H9 (cell line): ENCODE measurements around the gene FATE1. TPM values are rescaled to one million over a fixed set of nuclear protein-coding genes. Genes with fewer than 3 reads are reported as not detected.

Experiments
- DNase-seq: peaks from one replicate; pipeline ENCODE4 v3.0.0-alpha.2; 2017
- H2AFZ ChIP-seq: one replicate; pipeline ENCODE4 v1.6.1; 2013; ENCODE audit warnings: mild to moderate bottlenecking, low read length, control low read depth, moderate library complexity
- H2AK5ac ChIP-seq: 2 replicates; pipeline ENCODE4 v1.6.1; 2013; ENCODE audit warnings: low read length, control low read depth, mixed read lengths; ENCODE audit not compliant: insufficient read length
- H2BK120ac ChIP-seq: one replicate; pipeline ENCODE4 v1.6.1; 2013; ENCODE audit warnings: low read depth, mild to moderate bottlenecking, low read length, control low read depth, inconsistent platforms; ENCODE audit not compliant: poor library complexity, severe bottlenecking
- H2BK12ac ChIP-seq: 2 replicates; pipeline ENCODE4 v1.6.1; 2013; ENCODE audit warnings: low read length, control low read depth, mixed read lengths, low read depth; ENCODE audit not compliant: insufficient read length
- H2BK15ac ChIP-seq: 2 replicates; pipeline ENCODE4 v1.6.1; 2013; ENCODE audit warnings: low read depth, low read length, control low read depth
- H2BK20ac ChIP-seq: one replicate; pipeline ENCODE4 v1.6.1; 2013; ENCODE audit warnings: low read depth, mild to moderate bottlenecking, low read length, control low read depth, inconsistent platforms; ENCODE audit not compliant: poor library complexity, severe bottlenecking
- H2BK5ac ChIP-seq: 2 replicates; pipeline ENCODE4 v1.6.1; 2013; ENCODE audit warnings: low read length, control low read depth, mixed read lengths; ENCODE audit not compliant: insufficient read length
- H3K14ac ChIP-seq: 2 replicates; pipeline ENCODE4 v1.6.1; 2013; ENCODE audit warnings: low read length, control low read depth; ENCODE audit not compliant: insufficient read depth
- H3K18ac ChIP-seq: 2 replicates; pipeline ENCODE4 v1.6.1; 2013; ENCODE audit warnings: low read depth, mild to moderate bottlenecking, mixed read lengths, low read length, control low read depth; ENCODE audit not compliant: insufficient read length
- H3K23ac ChIP-seq: 2 replicates; pipeline ENCODE4 v1.6.1; 2013; ENCODE audit warnings: low read length, control low read depth, mixed read lengths, low read depth; ENCODE audit not compliant: insufficient read length
- H3K23me2 ChIP-seq: 2 replicates; pipeline ENCODE4 v1.6.1; 2013; ENCODE audit warnings: low read depth, mild to moderate bottlenecking, mixed read lengths, low read length, control low read depth; ENCODE audit not compliant: insufficient read length, poor library complexity, severe bottlenecking
- H3K27ac ChIP-seq: 2 replicates; pipeline ENCODE4 v1.5.1; 2013; ENCODE audit warnings: low read length, control low read depth, mixed read lengths, low read depth; ENCODE audit not compliant: insufficient read length
- H3K27me3 ChIP-seq: 2 replicates; pipeline ENCODE4 v1.6.1; 2013; ENCODE audit warnings: low read length, control low read depth, inconsistent platforms; ENCODE audit not compliant: insufficient read depth
- H3K4ac ChIP-seq: 2 replicates; pipeline ENCODE4 v1.6.1; 2013; ENCODE audit warnings: low read depth, mild to moderate bottlenecking, control low read depth, inconsistent platforms, low read length, moderate library complexity
- H3K4me1 ChIP-seq: 2 replicates; pipeline ENCODE4 v1.6.1; 2013; ENCODE audit warnings: low read length, control low read depth, inconsistent platforms; ENCODE audit not compliant: insufficient read depth
- H3K4me2 ChIP-seq: 2 replicates; pipeline ENCODE4 v1.6.1; 2013; ENCODE audit warnings: low read length, control low read depth, mixed read lengths; ENCODE audit not compliant: insufficient read length, insufficient read depth
- H3K56ac ChIP-seq: 2 replicates; pipeline ENCODE4 v1.6.1; 2013; ENCODE audit warnings: low read depth, mild to moderate bottlenecking, mixed read lengths, low read length, control low read depth; ENCODE audit not compliant: insufficient read length
- H3K79me1 ChIP-seq: 2 replicates; pipeline ENCODE4 v1.6.1; 2013; ENCODE audit warnings: low read depth, mild to moderate bottlenecking, moderate library complexity, low read length, control low read depth, inconsistent platforms; ENCODE audit not compliant: insufficient read depth, poor library complexity, severe bottlenecking
- H3K79me2 ChIP-seq: 2 replicates; pipeline ENCODE4 v1.6.1; 2013; ENCODE audit warnings: low read length, control low read depth, inconsistent platforms; ENCODE audit not compliant: insufficient read depth
- H3K9ac ChIP-seq: 2 replicates; pipeline ENCODE4 v1.6.1; 2013; ENCODE audit warnings: low read length, control low read depth, mixed read lengths; ENCODE audit not compliant: insufficient read length; ENCODE audit errors: extremely low read depth
- H3K9me3 ChIP-seq: one replicate; pipeline ENCODE4 v1.6.1; 2013; ENCODE audit warnings: low read depth, low read length, inconsistent platforms; ENCODE audit not compliant: control insufficient read depth
- H3T11ph ChIP-seq: one replicate; pipeline ENCODE4 v1.6.1; 2013; ENCODE audit warnings: mild to moderate bottlenecking, low read length, control low read depth, inconsistent platforms
- H4K20me1 ChIP-seq: one replicate; pipeline ENCODE4 v1.6.1; 2013; ENCODE audit not compliant: control insufficient read depth, insufficient read length, insufficient read depth
- H4K5ac ChIP-seq: 2 replicates; pipeline ENCODE4 v1.6.1; 2013; ENCODE audit warnings: low read depth, mild to moderate bottlenecking, mixed read lengths, low read length, control low read depth; ENCODE audit not compliant: insufficient read length
- H4K8ac ChIP-seq: replicated peaks from 2 replicates; pipeline ENCODE4 v1.6.1; 2013; ENCODE audit warnings: low read length, control low read depth, mixed read lengths, low read depth; ENCODE audit not compliant: insufficient read length
- H4K91ac ChIP-seq: 2 replicates; pipeline ENCODE4 v1.6.1; 2013; ENCODE audit warnings: low read depth, mild to moderate bottlenecking, moderate library complexity, mixed read lengths, low read length, control low read depth; ENCODE audit not compliant: insufficient read length
- H3K27ac Mint-ChIP-seq, 3 experiments: 2 replicates in 2 of 3; 3 replicates in 1 of 3; pipeline ENCODE4 v1.8.0; 2020 to 2021; ENCODE audit warnings: mixed read lengths in 3 of 3, mild to moderate bottlenecking in 1 of 3, moderate library complexity in 1 of 3
- H3K27me3 Mint-ChIP-seq: 2 replicates; pipeline ENCODE4 v1.8.0; 2021; ENCODE audit warnings: low read depth, mild to moderate bottlenecking, moderate library complexity, mixed read lengths
- H3K36me3 Mint-ChIP-seq, 3 experiments: 2 replicates in 2 of 3; 3 replicates in 1 of 3; pipeline ENCODE4 v1.8.0; 2020 to 2021; ENCODE audit warnings: low read depth in 3 of 3, mixed read lengths in 3 of 3; ENCODE audit not compliant: insufficient read depth in 1 of 3
- H3K4me1 Mint-ChIP-seq, 2 experiments: 2 replicates each; pipeline ENCODE4 v1.8.0; 2020; ENCODE audit warnings: mixed read lengths in 2 of 2
- H3K4me3 Mint-ChIP-seq, 2 experiments: 2 replicates in 1 of 2; 3 replicates in 1 of 2; pipeline ENCODE4 v1.8.0; 2020 to 2021; ENCODE audit warnings: mild to moderate bottlenecking in 2 of 2, mixed read lengths in 2 of 2, moderate library complexity in 1 of 2
- H3K9me3 Mint-ChIP-seq, 2 experiments: 2 replicates in 1 of 2; 3 replicates in 1 of 2; pipeline ENCODE4 v1.8.0; 2020; ENCODE audit warnings: mild to moderate bottlenecking in 2 of 2, mixed read lengths in 2 of 2, moderate library complexity in 1 of 2
- WGBS: extraction: QIAGEN DNeasy Blood & Tissue Kit; methylation state at CpG from one replicate; pipeline ENCODE4 v1.1.7; 2013; ENCODE audit warnings: missing lambda C conversion rate, low lambda C conversion rate, mixed read lengths; ENCODE audit not compliant: insufficient read length; ENCODE audit errors: extremely low coverage; 5-methylcytosine and 5-hydroxymethylcytosine counted together
- total RNA-seq: library from RNA; stranded (reverse); gene quantifications from 2 replicates; pipeline ENCODE4 v1.2.1, GENCODE V29; 2021
- TF ChIP-seq, protein P1 (sequence below): fragments of 200-600 bp; sonication (generic); conservative IDR thresholded peaks from 3 replicates; pipeline ENCODE4 v1.8.0; 2021; ENCODE audit warnings: antibody characterized with exemption, mild to moderate bottlenecking

Gene FATE1
- total RNA-seq, 1 experiment from 2014 or later, result not detected

DNA sequence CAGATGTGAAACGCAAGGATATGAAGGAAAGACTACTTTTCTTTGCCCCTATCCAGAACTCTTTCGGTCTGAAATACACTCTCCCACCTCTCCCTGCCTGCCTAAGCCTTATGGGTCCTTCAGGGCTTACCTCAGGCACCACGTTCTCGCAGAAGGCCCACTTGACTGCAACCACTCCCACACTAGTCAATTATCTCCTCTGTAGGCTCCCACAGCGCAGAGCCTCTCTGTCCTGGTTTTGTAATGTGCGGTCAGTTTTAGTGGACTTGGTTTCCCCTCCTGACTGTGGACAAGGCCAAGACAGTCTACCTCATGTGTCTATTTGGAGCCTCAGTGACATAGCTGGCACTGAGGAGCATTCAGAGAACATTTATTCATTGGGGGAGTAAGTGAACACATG lies 29.8 kb downstream of the FATE1 start:
- Histone ChIP-seq H3K23me2 (peaks cover 2% of the 10 kb centered on the region), H4K91ac (no peak overlapping the region), H2BK12ac (no peak overlapping the region), H2AFZ (no peak overlapping the region), H2BK20ac (no peak overlapping the region), H4K20me1 (no peaks in the 10 kb centered on the region), H3K14ac (no peak overlapping the region), H3K4ac (no peak overlapping the region), H3K56ac (no peak overlapping the region), H3K27me3 (no peaks in the 10 kb centered on the region; the same call in 1 of the 2 replicates), H3K4me1 (no peaks in the 10 kb centered on the region), H3T11ph (no peak overlapping the region), H3K4me2 (no peak overlapping the region), H3K79me2 (no peaks in the 10 kb centered on the region), H4K8ac (no peak overlapping the region), H3K9me3 (peaks cover 62% of the 10 kb centered on the region), H3K79me1 (no peaks in the 10 kb centered on the region), H2BK120ac (no peak overlapping the region), H3K18ac (no peak overlapping the region), H3K27ac (no peak overlapping the region), H4K5ac (no peak overlapping the region), H3K23ac (no peak overlapping the region), H2BK5ac (no peak overlapping the region), H3K9ac (no peak overlapping the region), H2AK5ac (no peak overlapping the region), H2BK15ac (no peak overlapping the region)
- peaks cover 0 to 6% (median 4%) of the 10 kb centered on the region in 3 experiments; a peak in 2 of 7 replicates for H3K36me3 Mint-ChIP-seq
- no peak overlapping the region for H3K27ac Mint-ChIP-seq
- no CpG with 5 or more reads among the region's 6 CpGs for WGBS
- no peak overlapping the region for H3K4me3 Mint-ChIP-seq
- TF ChIP-seq, protein P1, sequence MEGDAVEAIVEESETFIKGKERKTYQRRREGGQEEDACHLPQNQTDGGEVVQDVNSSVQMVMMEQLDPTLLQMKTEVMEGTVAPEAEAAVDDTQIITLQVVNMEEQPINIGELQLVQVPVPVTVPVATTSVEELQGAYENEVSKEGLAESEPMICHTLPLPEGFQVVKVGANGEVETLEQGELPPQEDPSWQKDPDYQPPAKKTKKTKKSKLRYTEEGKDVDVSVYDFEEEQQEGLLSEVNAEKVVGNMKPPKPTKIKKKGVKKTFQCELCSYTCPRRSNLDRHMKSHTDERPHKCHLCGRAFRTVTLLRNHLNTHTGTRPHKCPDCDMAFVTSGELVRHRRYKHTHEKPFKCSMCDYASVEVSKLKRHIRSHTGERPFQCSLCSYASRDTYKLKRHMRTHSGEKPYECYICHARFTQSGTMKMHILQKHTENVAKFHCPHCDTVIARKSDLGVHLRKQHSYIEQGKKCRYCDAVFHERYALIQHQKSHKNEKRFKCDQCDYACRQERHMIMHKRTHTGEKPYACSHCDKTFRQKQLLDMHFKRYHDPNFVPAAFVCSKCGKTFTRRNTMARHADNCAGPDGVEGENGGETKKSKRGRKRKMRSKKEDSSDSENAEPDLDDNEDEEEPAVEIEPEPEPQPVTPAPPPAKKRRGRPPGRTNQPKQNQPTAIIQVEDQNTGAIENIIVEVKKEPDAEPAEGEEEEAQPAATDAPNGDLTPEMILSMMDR, result no peak
- peaks cover 72 to 80% of the 10 kb centered on the region in 2 experiments for H3K9me3 Mint-ChIP-seq
- H3K4me1 Mint-ChIP-seq, result peaks cover 9 to 10% of the 10 kb centered on the region in 2 experiments
- no peaks in the 10 kb centered on the region; the same call in 1 of the 2 replicates for H3K27me3 Mint-ChIP-seq
- DNase-seq, result peak; percentile 8
